SK-N-SH (cell line): ENCODE data around the gene LHFPL4. TPM values are rescaled to one million over a fixed set of nuclear protein-coding genes. Genes with fewer than 3 reads are reported as not detected.
"Not testable (repeated sequence)": the region's sequence is repeated elsewhere in the genome, so short reads cannot be mapped to it uniquely, and the experiment has no call there.

Source experiments
- CTCF ChIA-PET: fragments of 300-600, 350-600 bp; formaldehyde crosslinking; extraction: SDS; loops from one replicate; lab custom pipeline; 2021; lab: Yijun Ruan, JAX
- POLR2A ChIA-PET: fragments of 350-600 bp; sonication (Branson Sonifier 250); formaldehyde crosslinking; extraction: SDS; loops from one replicate; lab custom pipeline; 2020; ENCODE audit warnings: antibody characterized with exemption, inconsistent platforms; lab: Yijun Ruan, JAX
- DNase-seq: peaks from one replicate; pipeline ENCODE4 v3.0.0; 2012
- H2AFZ ChIP-seq: fragments of 200-600 bp; sonication (generic); 2 replicates; pipeline ENCODE4 v1.8.1; 2016; ENCODE audit warnings: antibody characterized with exemption, mild to moderate bottlenecking, low read depth
- H3F3A ChIP-seq: fragments of 200-600 bp; sonication (generic); replicated peaks from 2 replicates; pipeline ENCODE3; 2016; ENCODE audit warnings: antibody characterized with exemption, mild to moderate bottlenecking; ENCODE audit not compliant: insufficient read depth
- H3K27ac ChIP-seq, 2 experiments: fragments of 200-500 bp in 1 of 2; fragments of 200-600 bp in 1 of 2; sonication (Bioruptor generic) in 1 of 2; sonication (generic), shearing (Covaris generic) in 1 of 2; 2 replicates each; pipeline versions ENCODE4 v1.5.1 to v1.6.1; 2014 to 2016; ENCODE audit warnings: low read depth in 2 of 2, inconsistent platforms in 1 of 2, low read length in 1 of 2, mild to moderate bottlenecking in 1 of 2, mixed read lengths in 1 of 2
- H3K27me3 ChIP-seq: fragments of 200-600 bp; sonication (generic), shearing (Covaris generic); 2 replicates; pipeline ENCODE4 v1.6.1; 2016; ENCODE audit warnings: mixed run types; ENCODE audit not compliant: insufficient read depth
- H3K36me3 ChIP-seq, 2 experiments: fragments of 200-500 bp in 1 of 2; fragments of 200-600 bp in 1 of 2; sonication (Bioruptor generic) in 1 of 2; sonication (generic) in 1 of 2; replicated peaks in 1 of 2; 2 replicates each; pipeline versions ENCODE3 to v1.5.1; 2014 to 2016; ENCODE audit warnings: low read length in 1 of 2, mild to moderate bottlenecking in 1 of 2; ENCODE audit not compliant: insufficient read depth in 2 of 2, control insufficient read depth in 1 of 2
- H3K4me1 ChIP-seq, 2 experiments: fragments of 200-500 bp in 1 of 2; fragments of 200-600 bp in 1 of 2; sonication (Bioruptor generic) in 1 of 2; sonication (generic), shearing (Covaris generic) in 1 of 2; 2 replicates each; pipeline versions ENCODE4 v1.5.1 to v1.6.1; 2014 to 2016; ENCODE audit warnings: low read depth in 1 of 2, low read length in 1 of 2, mixed run types in 1 of 2; ENCODE audit not compliant: insufficient read depth in 2 of 2, control insufficient read depth in 1 of 2
- H3K4me2 ChIP-seq: fragments of 200-600 bp; sonication (generic), shearing (Covaris generic); 2 replicates; pipeline ENCODE4 v1.6.1; 2017; ENCODE audit warnings: mixed run types
- H3K4me3 ChIP-seq, 2 experiments: fragments of 200-500 bp in 1 of 2; fragments of 200-600 bp in 1 of 2; sonication (Bioruptor generic) in 1 of 2; sonication (generic), shearing (Covaris generic) in 1 of 2; 2 replicates each; pipeline versions ENCODE4 v1.5.1 to v1.8.1; 2014 to 2016; ENCODE audit warnings: low read depth in 2 of 2, inconsistent platforms in 1 of 2, low read length in 1 of 2, mild to moderate bottlenecking in 1 of 2, mixed read lengths in 1 of 2, moderate library complexity in 1 of 2
- H3K79me2 ChIP-seq: fragments of 200-600 bp; sonication (generic); 2 replicates; pipeline ENCODE4 v1.8.1; 2017; ENCODE audit warnings: mild to moderate bottlenecking; ENCODE audit not compliant: insufficient read depth
- H3K9ac ChIP-seq: fragments of 200-600 bp; sonication (generic); 2 replicates; pipeline ENCODE4 v1.6.1; 2017; ENCODE audit warnings: mixed run types
- H3K9me2 ChIP-seq: fragments of 200-600 bp; sonication (generic); 2 replicates; pipeline ENCODE4 v1.6.1; 2017; ENCODE audit warnings: mixed run types
- H3K9me3 ChIP-seq: fragments of 200-600 bp; sonication (generic); 2 replicates; pipeline ENCODE4 v1.6.1; 2017; ENCODE audit warnings: mixed run types, mild to moderate bottlenecking, moderate library complexity
- H4K20me1 ChIP-seq: fragments of 200-600 bp; sonication (generic); 2 replicates; pipeline ENCODE4 v1.6.1; 2017; ENCODE audit warnings: mild to moderate bottlenecking, mixed run types; ENCODE audit not compliant: insufficient read depth
- CHD2 ChIP-seq: fragments of 150-350 bp; IDR thresholded peaks from 2 replicates; pipeline ENCODE4 v1.6.1; 2018; ENCODE audit warnings: low read length; ENCODE audit not compliant: partially characterized antibody
- CTCF ChIP-seq: fragments of 200-600 bp; sonication (generic); IDR thresholded peaks from 2 replicates; pipeline ENCODE4 v1.6.1; 2017; ENCODE audit warnings: antibody characterized with exemption, mild to moderate bottlenecking, moderate library complexity
- ELF1 ChIP-seq: IDR thresholded peaks from 2 replicates; pipeline ENCODE4 v1.4.0; 2012
- IRF3 ChIP-seq: fragments of 150-350 bp; IDR thresholded peaks from 2 replicates; pipeline ENCODE4 v1.6.1; 2016; ENCODE audit warnings: mild to moderate bottlenecking, low read depth, low read length
- JUND ChIP-seq: IDR thresholded peaks from 2 replicates; pipeline ENCODE4 v1.4.0; 2012
- MXI1 ChIP-seq: IDR thresholded peaks from 2 replicates; pipeline ENCODE4 v1.6.1; 2012; ENCODE audit warnings: mild to moderate bottlenecking, low read depth, low read length, improper control_type of control experiment
- POLR2AphosphoS5 ChIP-seq: IDR thresholded peaks from 2 replicates; pipeline ENCODE4 v1.6.1; 2012; ENCODE audit warnings: low read depth, low read length
- RAD21 ChIP-seq: IDR thresholded peaks from 2 replicates; pipeline ENCODE4 v1.6.1; 2012; ENCODE audit warnings: mild to moderate bottlenecking, low read length
- RXRA ChIP-seq: IDR thresholded peaks from 2 replicates; pipeline ENCODE4 v1.4.0; 2012; ENCODE audit warnings: low read depth, mild to moderate bottlenecking, borderline replicate concordance
- SIN3A ChIP-seq: IDR thresholded peaks from 2 replicates; pipeline ENCODE4 v1.6.1; 2012; ENCODE audit warnings: low read depth, mild to moderate bottlenecking, low read length, moderate library complexity, borderline replicate concordance
- USF1 ChIP-seq: IDR thresholded peaks from 2 replicates; pipeline ENCODE4 v1.4.0; 2012; ENCODE audit warnings: low read depth, borderline replicate concordance
- YY1 ChIP-seq: IDR thresholded peaks from 2 replicates; pipeline ENCODE4 v1.4.0; 2012; ENCODE audit warnings: low read depth, mild to moderate bottlenecking
- ZBTB33 ChIP-seq: IDR thresholded peaks from 2 replicates; pipeline ENCODE4 v1.4.0; 2012; ENCODE audit warnings: low read depth, borderline replicate concordance
- WGBS: methylation state at CpG from one replicate; pipeline ENCODE4 v1.1.6; 2017; ENCODE audit warnings: low lambda C conversion rate; 5-methylcytosine and 5-hydroxymethylcytosine counted together
- polyA plus RNA-seq, 3 experiments: library from polyadenylated mRNA; depleted of rRNA; stranded (reverse); fragments of >200 nt; gene quantifications; 2 replicates each; pipeline ENCODE4 v1.2.3, GENCODE V29; 2012

Gene LHFPL4
- polyA plus RNA-seq, 1 of the 3 experiments (the other 2 are of a cell fraction) = 0.39 TPM

- no peaks in the 10 kb centered on the region for H3K9me2 ChIP-seq
- no peak overlapping the region for H2AFZ ChIP-seq
- no peak overlapping the region for H3K9ac ChIP-seq
- no peak overlapping the region for H3K4me2 ChIP-seq
- WGBS = 81% methylated on average over 8 of the region's 8 CpGs
- no peaks in the 10 kb centered on the region for H3K36me3 ChIP-seq
- H3K27me3 ChIP-seq = no peaks in the 10 kb centered on the region
- H3K4me3 ChIP-seq = no peak overlapping the region
- H3K4me1 ChIP-seq = 0 out of 4 replicates have a peak, but pooled peaks cover 0 to 6% of the 10 kb centered on the region in 2 experiments
- peaks cover 4% of the 10 kb centered on the region for H3F3A ChIP-seq
- H3K9me3 ChIP-seq = no peaks in the 10 kb centered on the region
- ChIA-PET POLR2A (no interaction called here), CTCF (interaction anchor here (1.8 to 2.2 kb wide), 2 partner anchors 145 to 229 kb away, joined by 4 to 5 read pairs; no protein-coding TSS in a partner anchor)
- no peak overlapping the region for H3K27ac ChIP-seq
- no peaks in the 10 kb centered on the region for H3K79me2 ChIP-seq
- DNase-seq = no peak
- no peaks in the 10 kb centered on the region for H4K20me1 ChIP-seq
- no peak for TF ChIP-seq SIN3A
These were observed 55.6 kb downstream of the LHFPL4 start for GRCh38 chr3:9497821-9498565.

- Histone ChIP-seq H3F3A (peaks cover 4% of the 10 kb centered on the region), H3K4me2 (no peak overlapping the region), H3K36me3 (no peaks in the 10 kb centered on the region), H2AFZ (no peak overlapping the region), H3K79me2 (no peaks in the 10 kb centered on the region), H3K9me3 (no peaks in the 10 kb centered on the region), H3K4me1 (0 out of 4 replicates have a peak, but pooled peaks cover 0 to 6% of the 10 kb centered on the region in 2 experiments), H3K27me3 (no peaks in the 10 kb centered on the region), H3K27ac (no peak overlapping the region), H3K9me2 (no peaks in the 10 kb centered on the region), H3K4me3 (no peak overlapping the region)
- CTCF ChIA-PET = interaction anchor here (2.2 kb wide), 1 partner anchor 144 kb away, joined by 5 read pairs; no protein-coding TSS in a partner anchor
- no peak for DNase-seq
- WGBS = 87% methylated on average over 6 of the region's 6 CpGs
- no peak for TF ChIP-seq RXRA
- no peak for TF ChIP-seq YY1
- no peak for TF ChIP-seq POLR2AphosphoS5
- TF ChIP-seq MXI1 = no peak
- TF ChIP-seq RAD21 = no peak
- TF ChIP-seq ELF1 = no peak
- TF ChIP-seq CHD2 = no peak
- no peak for TF ChIP-seq USF1
- TF ChIP-seq JUND = no peak
- TF ChIP-seq IRF3 = no peak
- no peak for TF ChIP-seq ZBTB33
- TF ChIP-seq CTCF = no peak
- TF ChIP-seq, all 33 proteins: peak for 0
- H4K20me1 ChIP-seq = no peaks in the 10 kb centered on the region
- POLR2A ChIA-PET = no interaction called here
- H3K9ac ChIP-seq = no peak overlapping the region
These were observed 56.7 kb downstream of the LHFPL4 start for GRCh38 chr3:9496893-9497292.

- DNase-seq, H4K20me1 ChIP-seq, H3K9ac ChIP-seq, H3K79me2 ChIP-seq, H3K4me1 ChIP-seq, H3K27ac ChIP-seq, POLR2A ChIA-PET, H3K27me3 ChIP-seq, H2AFZ ChIP-seq, H3K36me3 ChIP-seq, H3K4me3 ChIP-seq, H3K4me2 ChIP-seq, H3K9me2 ChIP-seq, H3K9me3 ChIP-seq: not testable (repeated sequence)
- peaks cover 11% of the 10 kb centered on the region for H3F3A ChIP-seq
- 98% methylated on average over 15 of the region's 15 CpGs for WGBS
- CTCF ChIA-PET = interaction anchor here (2.5 kb wide), 1 partner anchor 9 kb away, joined by 11 read pairs; no protein-coding TSS in a partner anchor
These were observed 59.6 kb downstream of the LHFPL4 start for GRCh38 chr3:9494036-9494435.
